K562 (cell line): ENCODE measurements around the gene PPP1R37. TPM values are rescaled to one million over a fixed set of nuclear protein-coding genes. Genes with fewer than 3 reads are reported as not detected.

Experiments used
- BCOR ChIP-seq: fragments of 450-650 bp; IDR thresholded peaks from 2 replicates; pipeline ENCODE4 v1.6.1; 2016
- BHLHE40 ChIP-seq: IDR thresholded peaks from 2 replicates; pipeline ENCODE4 v1.6.1; 2011; ENCODE audit warnings: low read length, improper control_type of control experiment
- CHD2 ChIP-seq: IDR thresholded peaks from 2 replicates; pipeline ENCODE4 v1.6.1; 2011; ENCODE audit warnings: low read depth, low read length
- COPS2 ChIP-seq: fragments of 450-650 bp; conservative IDR thresholded peaks from 2 replicates; pipeline ENCODE4 v1.6.1; 2016; ENCODE audit warnings: mild to moderate bottlenecking, moderate library complexity
- HINFP ChIP-seq: fragments of 450-650 bp; conservative IDR thresholded peaks from 2 replicates; pipeline ENCODE4 v1.6.1; 2016; ENCODE audit warnings: missing genetic modification characterization, low read depth, mild to moderate bottlenecking, control low read depth, missing compliant biosample characterization
- NFIX ChIP-seq: fragments of 250-450 bp; sonication (Bioruptor Pico); IDR thresholded peaks from 2 replicates; pipeline ENCODE4 v1.4.0; 2020; ENCODE audit warnings: low read depth, mild to moderate bottlenecking, moderate library complexity
- NKRF ChIP-seq: fragments of 450-650 bp; IDR thresholded peaks from 2 replicates; pipeline ENCODE4 v1.6.1; 2016; ENCODE audit warnings: borderline replicate concordance
- NR2C1 ChIP-seq, 2 experiments: fragments of 450-650 bp; IDR thresholded peaks; 2 replicates each; pipeline ENCODE4 v1.6.1; 2017; ENCODE audit warnings: mild to moderate bottlenecking in 2 of 2, antibody characterized with exemption in 1 of 2, inconsistent platforms in 1 of 2, missing compliant biosample characterization in 1 of 2, missing genetic modification characterization in 1 of 2
- POLR2H ChIP-seq: IDR thresholded peaks from 2 replicates; pipeline ENCODE4 v1.6.1; 2016; ENCODE audit warnings: missing genetic modification characterization, low read depth, mild to moderate bottlenecking, control low read depth, missing compliant biosample characterization, moderate library complexity
- PPARD ChIP-seq: fragments of 250-450 bp; sonication (Bioruptor Pico); IDR thresholded peaks from 2 replicates; pipeline ENCODE4 v1.8.0; 2022; ENCODE audit warnings: inconsistent platforms, mild to moderate bottlenecking, moderate library complexity
- RBM14 ChIP-seq: fragments of 200-400 bp; formaldehyde crosslinking; IDR thresholded peaks from 2 replicates; pipeline ENCODE4 v1.6.1; 2018; ENCODE audit warnings: low read depth, mild to moderate bottlenecking, low read length, moderate library complexity, borderline replicate concordance; ENCODE audit not compliant: insufficient read depth
- ZNF318 ChIP-seq, 2 experiments: fragments of 450-650 bp; IDR thresholded peaks; 2 replicates each; pipeline ENCODE4 v1.6.1; 2016; ENCODE audit warnings: mild to moderate bottlenecking in 2 of 2, borderline replicate concordance in 1 of 2, low read depth in 1 of 2, moderate library complexity in 1 of 2
- polyA plus RNA-seq, 8 experiments: library from polyadenylated mRNA; depleted of rRNA in 4 of 8; stranded (reverse) in 5 of 8; unstranded in 3 of 8; fragments of >200 nt; fragmentation: Nextera tagmentation in 2 of 8; fragmentation: Illumina TruSeq in 1 of 8; extraction: Ambion mirVana in 2 of 8; extraction: Trizol in 1 of 8; gene quantifications; 2 replicates each; pipeline versions ENCODE4 v1.2.1 to v1.2.3, GENCODE V29; 2011 to 2014; ENCODE audit warnings: inconsistent platforms in 1 of 8, missing spikeins in 1 of 8
- total RNA-seq, 7 experiments: library from RNA; depleted of rRNA in 6 of 7; stranded (reverse); fragments of >200 nt in 6 of 7; fragmentation: Illumina TruSeq in 2 of 7; extraction: Trizol in 2 of 7; gene quantifications; 2 replicates each; pipeline versions ENCODE4 v1.2.1 to v1.2.3, GENCODE V29; 2011 to 2021; ENCODE audit warnings: low replicate concordance in 1 of 7
- TF ChIP-seq, protein P1 (sequence below): fragments of 250-450 bp; sonication (Bioruptor Pico); IDR thresholded peaks from 2 replicates; pipeline ENCODE4 v1.4.0; 2020; ENCODE audit warnings: borderline replicate concordance

PPP1R37 gene
- total and polyA plus RNA-seq, 9 of the 15 experiments (the other 6 are each of a cell fraction or from before 2014, with no cell fraction given) = 0.04 to 20.3 (median 7.3) TPM

DNA sequence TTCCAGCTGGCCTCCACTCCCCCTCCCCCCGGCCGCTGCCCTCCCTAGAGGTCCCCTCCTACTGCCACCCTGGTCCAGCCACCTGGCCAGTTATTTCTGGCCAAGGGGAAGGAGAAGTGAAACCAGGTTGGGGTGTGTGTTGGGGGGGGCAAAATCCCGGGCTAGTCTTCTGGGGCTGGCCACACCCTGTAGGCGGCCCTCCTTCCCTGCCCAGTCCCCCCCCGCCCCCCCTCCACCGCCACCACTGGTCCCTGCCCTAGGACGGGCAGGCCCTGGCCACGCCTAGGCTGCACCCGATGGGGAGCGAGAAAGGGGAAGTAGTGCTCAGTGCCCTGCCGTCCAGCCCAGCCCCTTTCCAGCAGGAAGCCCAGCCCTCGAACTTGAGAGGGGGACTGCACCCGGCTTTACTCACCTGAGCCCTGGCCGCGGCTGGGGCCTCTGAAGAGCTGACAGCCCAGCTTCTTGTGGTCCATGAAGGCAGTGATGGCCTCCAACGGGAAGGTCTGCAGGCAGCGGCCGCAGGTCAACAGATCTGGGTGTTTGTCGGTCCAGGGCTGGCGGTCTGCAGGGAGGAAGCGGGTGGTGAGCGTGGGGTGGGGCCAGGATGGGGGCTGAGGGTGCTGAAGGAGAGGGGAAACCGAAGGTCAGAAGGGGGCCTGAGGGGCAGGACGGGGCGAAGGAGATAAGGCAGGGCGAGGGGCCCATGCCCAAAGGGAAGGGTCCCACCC lies 17.5 kb upstream of the PPP1R37 start (continued):
- TF ChIP-seq NKRF = peak; percentile 71; the same call in 1 of the 2 replicates
- TF ChIP-seq NFIX = no peak
- TF ChIP-seq CHD2 = no peak
- TF ChIP-seq PPARD (CRISPR knock-in tag) = no peak
- no peak for TF ChIP-seq BCOR
- TF ChIP-seq ZNF318 (IDR thresholded peaks at IDR 0.05; ENCODE audit: borderline replicate concordance in 1 of 2, low read depth in 1 of 2) = no peak
- peak; percentile 53; the same call in 1 of the 2 replicates for TF ChIP-seq NR2C1 (IDR thresholded peaks at IDR 0.05)
- peak; percentile 63; the same call in 1 of the 2 replicates for TF ChIP-seq NR2C1 (tag; IDR thresholded peaks at IDR 0.05)
- 0 out of 2 replicates have a peak, but pooled peaks have one; percentile 35 for TF ChIP-seq RBM14
- peak; percentile 11; the same call in 1 of the 2 replicates for TF ChIP-seq BHLHE40
- TF ChIP-seq HINFP (tag) = no peak
- TF ChIP-seq COPS2 = no peak
- no peak for TF ChIP-seq POLR2H
- TF ChIP-seq, protein P1, sequence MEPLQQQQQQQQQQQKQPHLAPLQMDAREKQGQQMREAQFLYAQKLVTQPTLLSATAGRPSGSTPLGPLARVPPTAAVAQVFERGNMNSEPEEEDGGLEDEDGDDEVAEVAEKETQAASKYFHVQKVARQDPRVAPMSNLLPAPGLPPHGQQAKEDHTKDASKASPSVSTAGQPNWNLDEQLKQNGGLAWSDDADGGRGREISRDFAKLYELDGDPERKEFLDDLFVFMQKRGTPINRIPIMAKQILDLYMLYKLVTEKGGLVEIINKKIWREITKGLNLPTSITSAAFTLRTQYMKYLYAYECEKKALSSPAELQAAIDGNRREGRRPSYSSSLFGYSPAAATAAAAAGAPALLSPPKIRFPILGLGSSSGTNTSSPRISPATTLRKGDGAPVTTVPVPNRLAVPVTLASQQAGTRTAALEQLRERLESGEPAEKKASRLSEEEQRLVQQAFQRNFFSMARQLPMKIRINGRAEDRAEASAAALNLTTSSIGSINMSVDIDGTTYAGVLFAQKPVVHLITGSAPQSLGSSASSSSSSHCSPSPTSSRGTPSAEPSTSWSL (CRISPR knock-in tag) = no peak
